ENCODE data around the gene EVA1A. TPM values are rescaled to one million over a fixed set of nuclear protein-coding genes. Genes with fewer than 3 reads are reported as not detected.

Gene EVA1A
- total and polyA plus RNA-seq, 2 of the 8 experiments (the other 6 are each of a cell fraction or from before 2014, with no cell fraction given), result 2.4 to 4.3 TPM

DNA sequence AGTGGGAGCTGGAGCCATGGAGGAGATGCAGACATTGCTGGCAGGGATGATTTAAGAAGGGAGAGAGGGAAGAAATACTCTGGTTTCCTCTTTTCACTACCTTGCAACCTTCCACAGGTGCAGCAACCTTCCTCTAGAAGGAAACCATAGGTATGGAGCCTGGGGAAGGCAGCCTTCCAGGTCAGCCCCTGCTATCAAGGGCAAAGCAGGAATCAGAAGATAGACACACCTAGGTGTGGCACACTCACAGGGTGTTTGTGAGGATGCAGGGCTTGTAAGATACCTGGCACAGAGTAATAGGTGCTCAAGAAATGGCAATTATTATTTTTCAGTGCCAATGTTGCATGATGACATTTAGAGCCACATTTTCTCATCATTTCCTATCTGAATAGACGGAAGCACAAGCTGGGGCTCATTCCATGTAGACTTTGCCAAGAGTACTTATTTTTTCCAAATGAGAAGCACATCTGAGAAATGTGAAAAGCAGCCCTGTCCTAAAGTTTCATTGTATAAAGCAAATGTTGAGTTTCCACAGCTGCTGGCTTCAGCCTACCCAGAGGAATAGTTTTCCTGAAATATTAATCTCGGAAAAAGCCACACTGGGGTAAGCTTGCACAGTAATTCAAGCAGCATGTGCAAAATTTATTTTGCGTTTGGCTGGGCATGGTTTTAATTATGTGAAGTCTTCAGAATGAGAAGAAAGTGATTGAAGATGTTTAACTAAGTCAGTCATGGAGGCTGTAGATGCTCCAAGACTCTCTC lies 20.6 kb downstream of the EVA1A start:
- no peak overlapping the region for H2BK20ac ChIP-seq (ENCODE audit: low read length)
- TF ChIP-seq GABPA (IDR thresholded peaks at IDR 0.05; ENCODE audit: borderline replicate concordance, insufficient read depth, low read length) (no peak), PHF8 (conservative IDR thresholded peaks at IDR 0.05; ENCODE audit: low read depth, low read length) (no peak), CTCF (IDR thresholded peaks at IDR 0.05; ENCODE audit: control extremely low read depth in 1 of 3, insufficient read depth in 1 of 3, low read depth in 1 of 3, low read length in 3 of 3) (no peak), KDM4A (IDR thresholded peaks at IDR 0.05; ENCODE audit: low read depth, low read length, severe bottlenecking) (no peak), GTF2F1 (IDR thresholded peaks at IDR 0.05; ENCODE audit: borderline replicate concordance, low read depth, low read length) (no peak)
- no peak overlapping the region for H3K14ac ChIP-seq (ENCODE audit: insufficient read length)
- H3K4me2 ChIP-seq (ENCODE audit: insufficient read depth in 1 of 2, low read depth in 2 of 2, low read length in 2 of 2), result no peak overlapping the region
- no peak overlapping the region for H2BK5ac ChIP-seq (ENCODE audit: low read depth, low read length)
- H4K5ac ChIP-seq (ENCODE audit: insufficient read length, low read depth, low read length), result no peak overlapping the region
- H3K4me1 ChIP-seq (replicated peaks in 1 of 4; ENCODE audit: control insufficient read depth in 3 of 4, insufficient read depth in 4 of 4, low read length in 3 of 4), result no peaks in the 10 kb centered on the region
- H3K79me1 ChIP-seq (ENCODE audit: low read depth, low read length), result no peaks in the 10 kb centered on the region
- FAIRE-seq (no peak), DNase-seq (ENCODE audit: low read depth in 1 of 2, low spot score in 2 of 2) (no peak)
- no peaks in the 10 kb centered on the region for H3K9me3 ChIP-seq (ENCODE audit: insufficient read depth in 2 of 2, low read depth in 1 of 2, low read length in 1 of 2)
- H3K9ac ChIP-seq (replicated peaks in 1 of 4; ENCODE audit: extremely low read depth in 1 of 4, low read depth in 3 of 4, low read length in 3 of 4), result no peak overlapping the region
- H3K4ac ChIP-seq (replicated peaks; ENCODE audit: insufficient read length, low read depth, low read length), result no peak overlapping the region
- POLR2A ChIA-PET (ENCODE audit: partially characterized antibody), result no interaction called here
- no peak overlapping the region for H3K4me3 ChIP-seq (ENCODE audit: extremely low read depth in 1 of 4, insufficient read depth in 2 of 4, low read depth in 3 of 4, low read length in 4 of 4)
- no peak overlapping the region for H2AFZ ChIP-seq (ENCODE audit: low read length)
- CTCF ChIA-PET (ENCODE audit: partially characterized antibody), result interaction anchor here (0.6 to 1.6 kb wide), 3 partner anchors 20 to 800 kb away, joined by 3 read pairs; no protein-coding TSS in a partner anchor
- no peak overlapping the region for H4K8ac ChIP-seq (ENCODE audit: extremely low read depth, insufficient read depth, low read length)
- H2BK15ac ChIP-seq (ENCODE audit: low read length), result no peak overlapping the region
- no peaks in the 10 kb centered on the region for H4K20me1 ChIP-seq (replicated peaks in 1 of 2; ENCODE audit: control insufficient read depth in 1 of 2, insufficient read depth in 2 of 2, low read length in 2 of 2)
- no peaks in the 10 kb centered on the region for H3K23me2 ChIP-seq (ENCODE audit: low read depth, low read length)
- no peak overlapping the region for H2BK12ac ChIP-seq (ENCODE audit: low read depth, low read length)
- no peak overlapping the region for H2AK5ac ChIP-seq (ENCODE audit: low read depth, low read length)
- no peak overlapping the region for H2BK120ac ChIP-seq (replicated peaks; ENCODE audit: low read depth, low read length)
- no peaks in the 10 kb centered on the region for H3K36me3 ChIP-seq (ENCODE audit: control insufficient read depth in 2 of 4, insufficient read depth in 4 of 4, low read length in 3 of 4)
- no peak overlapping the region for H4K91ac ChIP-seq (replicated peaks; ENCODE audit: insufficient read length, low read length)
- no peak overlapping the region for H3K18ac ChIP-seq (ENCODE audit: extremely low read depth, low read length)
- H3K27ac ChIP-seq (ENCODE audit: low read depth, low read length), result no peak overlapping the region
- no peak overlapping the region for H3K56ac ChIP-seq (replicated peaks; ENCODE audit: insufficient read length, low read depth, low read length)
- H3K23ac ChIP-seq (ENCODE audit: insufficient read length), result no peak overlapping the region
- WGBS, 2 experiments (ENCODE audit: extremely low coverage in 1 of 2, insufficient coverage in 1 of 2, insufficient read length in 1 of 2, insufficient replicate concordance in 2 of 2, low coverage in 1 of 2, low lambda C conversion rate in 2 of 2, missing lambda C conversion rate in 1 of 2), result 80% methylated on average over 3 of the region's 3 CpGs; no CpG with 5 or more reads in 1 of the 2 experiments
- H3K27me3 ChIP-seq (replicated peaks in 1 of 4; ENCODE audit: control insufficient read depth in 3 of 4, extremely low read depth in 1 of 4, insufficient read depth in 3 of 4, low read length in 3 of 4), result no peaks in the 10 kb centered on the region
- no peaks in the 10 kb centered on the region for H3K79me2 ChIP-seq (ENCODE audit: control insufficient read depth in 1 of 2, insufficient read depth in 2 of 2, low read length in 2 of 2)

Data from H1 (cell line).